WI38 (cell line): ENCODE data around the gene AGAP1.

ENCODE experiments used
- H3K4me3 ChIP-seq: 2 replicates; pipeline ENCODE4 v1.5.1; 2011; ENCODE audit warnings: low read depth, mild to moderate bottlenecking, control low read depth, low read length
- CTCF ChIP-seq: IDR thresholded peaks from 2 replicates; pipeline ENCODE4 v1.5.1; 2012; ENCODE audit warnings: low read depth, mild to moderate bottlenecking, control low read depth, low read length

Gene AGAP1

GRCh38 chr2:235802542-235802941 lies 308.7 kb downstream of the AGAP1 start:
- H3K4me3 ChIP-seq = no peak overlapping the region
- TF ChIP-seq CTCF = no peak

- TF ChIP-seq CTCF = peak; percentile 10; the same call in 1 of the 2 replicates
- H3K4me3 ChIP-seq = no peak overlapping the region
Measured at GRCh38 chr2:235803028-235803427, 309.2 kb downstream of the AGAP1 start.

DNA sequence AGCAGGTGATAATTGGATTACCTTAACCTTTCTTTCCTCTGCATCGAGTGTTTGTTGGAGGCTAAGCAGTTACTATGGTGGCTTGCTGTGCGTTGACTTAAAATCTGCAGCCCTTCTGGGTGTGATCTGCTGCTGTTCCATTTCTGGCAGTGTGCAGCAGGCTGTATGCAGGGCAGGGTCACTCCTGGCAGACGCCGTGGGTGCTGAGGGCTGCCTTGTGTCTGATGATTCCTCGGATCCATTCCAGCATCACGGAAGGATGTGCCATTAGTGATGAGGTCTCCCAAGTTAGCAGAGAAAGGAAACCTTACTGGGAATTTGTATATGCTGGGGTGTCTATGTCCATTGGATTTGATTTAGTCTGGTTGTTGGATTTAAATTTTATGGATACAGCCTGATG lies 310.8 kb downstream of the AGAP1 start:
- no peak for TF ChIP-seq CTCF
- no peak overlapping the region for H3K4me3 ChIP-seq

DNA sequence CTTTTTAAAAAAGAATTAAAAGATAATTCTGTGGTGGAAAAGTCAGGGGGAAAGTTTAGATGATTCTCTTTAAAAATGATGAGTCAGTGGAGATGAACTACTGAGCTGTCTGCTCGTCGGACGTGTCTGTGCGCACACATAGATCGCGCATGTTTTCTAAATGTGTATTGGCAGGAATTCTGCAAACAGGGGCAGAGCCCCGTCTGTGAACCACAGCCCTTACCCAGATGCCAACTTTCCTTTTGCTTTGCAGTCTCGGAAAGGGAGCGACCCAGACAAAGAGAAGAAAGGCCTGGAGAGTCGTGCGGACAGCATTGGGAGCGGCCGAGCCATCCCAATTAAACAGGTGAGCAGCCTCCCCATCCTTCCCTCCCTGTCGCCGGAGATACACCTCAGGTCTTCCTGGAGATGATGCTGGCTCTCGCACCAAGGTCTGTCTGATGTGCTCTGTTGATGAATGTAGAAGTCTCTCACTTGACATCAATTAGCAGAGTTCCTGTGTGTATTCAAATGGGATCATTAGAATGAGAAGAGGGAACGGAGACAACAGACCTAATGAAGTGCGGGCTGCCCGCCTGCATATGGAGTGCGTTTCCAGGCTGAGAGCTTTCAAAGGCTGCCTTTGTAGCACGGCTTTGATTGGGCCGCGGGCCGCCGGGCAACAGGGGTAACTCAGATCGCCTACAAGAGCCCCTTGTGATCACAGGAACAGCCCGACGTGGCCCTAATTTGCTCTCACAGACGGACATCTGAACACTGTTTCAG lies 313.3 kb downstream of the AGAP1 start:
- no peak for TF ChIP-seq CTCF
- H3K4me3 ChIP-seq = no peak overlapping the region

DNA sequence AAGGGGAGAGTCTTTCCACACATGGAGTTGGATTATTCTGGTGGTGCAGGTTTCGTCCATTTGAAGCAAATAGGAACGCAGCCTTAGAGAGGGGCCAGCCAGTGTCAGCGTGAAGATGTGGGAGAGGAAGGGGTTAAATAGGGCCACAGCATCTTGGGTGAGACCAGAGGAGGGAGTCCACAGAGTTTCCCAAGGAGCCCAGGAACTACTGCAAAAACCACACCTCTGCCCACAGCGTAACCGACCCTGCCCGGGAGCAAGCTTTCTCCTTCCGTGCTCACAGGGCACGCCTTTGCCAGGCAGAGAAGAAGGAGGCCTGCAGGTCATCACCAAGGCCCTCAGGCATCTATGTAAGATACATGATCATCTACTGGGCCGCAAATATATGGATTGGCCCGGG lies 314.5 kb downstream of the AGAP1 start:
- TF ChIP-seq CTCF = no peak
- no peak overlapping the region for H3K4me3 ChIP-seq

DNA sequence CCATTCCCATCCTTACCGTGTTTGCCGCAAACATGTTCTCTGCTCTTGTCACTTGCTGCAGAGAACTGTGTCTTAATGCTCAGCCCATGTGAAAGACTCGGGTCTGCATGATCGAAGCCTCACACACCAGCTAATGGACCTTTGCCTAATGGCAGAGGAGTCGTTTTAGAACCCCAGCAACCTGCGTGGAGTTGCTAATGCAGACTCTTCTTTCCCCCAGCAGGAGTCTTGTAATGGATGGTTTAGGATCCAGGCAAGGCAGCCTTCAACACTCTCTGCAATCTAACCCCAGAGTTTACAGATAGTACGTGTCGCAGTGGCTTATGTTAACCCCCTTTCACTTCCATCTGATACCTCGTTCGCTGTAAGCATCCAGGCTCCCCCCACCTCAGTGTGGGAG lies 316.4 kb downstream of the AGAP1 start:
- TF ChIP-seq CTCF = no peak
- H3K4me3 ChIP-seq = no peak overlapping the region

DNA sequence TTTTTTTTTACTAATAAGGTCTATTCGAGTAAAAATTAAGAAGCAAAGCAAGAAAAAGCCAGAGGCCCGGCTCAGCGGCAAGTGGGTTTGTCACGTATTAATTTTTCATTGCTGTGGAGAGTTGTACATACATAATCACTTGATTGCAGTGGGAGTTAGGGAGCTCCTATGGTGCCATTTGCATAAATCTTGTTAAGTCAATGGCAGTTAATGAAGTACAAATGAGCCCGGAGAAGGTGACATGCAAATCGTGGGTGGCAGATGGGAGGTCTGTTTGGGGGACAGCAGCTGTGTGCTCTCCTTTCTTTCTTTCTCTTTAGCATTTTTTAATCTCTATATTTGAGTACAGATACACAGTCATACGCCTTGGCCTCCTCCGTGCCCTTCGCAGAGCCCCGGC lies 317.0 kb downstream of the AGAP1 start:
- TF ChIP-seq CTCF = no peak
- no peak overlapping the region for H3K4me3 ChIP-seq
